GM13976 (cell line): Measurements from ENCODE around the gene WDFY4.

Source experiments
- DNase-seq: peaks from one replicate; pipeline ENCODE4 v3.0.0; 2012; ENCODE audit warnings: low spot score
- in situ Hi-C: fragments of 300-500 bp; cut with MboI; formaldehyde crosslinking; loops from one replicate; pipeline ENCODE4 v1.12.0; 2022; ENCODE audit warnings: low sequenced_read_pairs, mixed read lengths, inconsistent platforms; ENCODE audit not compliant: unreplicated experiment
- TF ChIP-seq, protein P1 (sequence below): IDR thresholded peaks from 2 replicates; pipeline ENCODE4 v1.5.1; 2012; ENCODE audit warnings: borderline replicate concordance, mild to moderate bottlenecking; ENCODE audit not compliant: insufficient read depth; ENCODE audit errors: extremely low read depth, missing control alignments, control extremely low read depth

The WDFY4 gene

GRCh38 chr10:48811461-48811860 is 126.8 kb downstream of the WDFY4 start:
- DNase-seq = no peak
- TF ChIP-seq, protein P1, sequence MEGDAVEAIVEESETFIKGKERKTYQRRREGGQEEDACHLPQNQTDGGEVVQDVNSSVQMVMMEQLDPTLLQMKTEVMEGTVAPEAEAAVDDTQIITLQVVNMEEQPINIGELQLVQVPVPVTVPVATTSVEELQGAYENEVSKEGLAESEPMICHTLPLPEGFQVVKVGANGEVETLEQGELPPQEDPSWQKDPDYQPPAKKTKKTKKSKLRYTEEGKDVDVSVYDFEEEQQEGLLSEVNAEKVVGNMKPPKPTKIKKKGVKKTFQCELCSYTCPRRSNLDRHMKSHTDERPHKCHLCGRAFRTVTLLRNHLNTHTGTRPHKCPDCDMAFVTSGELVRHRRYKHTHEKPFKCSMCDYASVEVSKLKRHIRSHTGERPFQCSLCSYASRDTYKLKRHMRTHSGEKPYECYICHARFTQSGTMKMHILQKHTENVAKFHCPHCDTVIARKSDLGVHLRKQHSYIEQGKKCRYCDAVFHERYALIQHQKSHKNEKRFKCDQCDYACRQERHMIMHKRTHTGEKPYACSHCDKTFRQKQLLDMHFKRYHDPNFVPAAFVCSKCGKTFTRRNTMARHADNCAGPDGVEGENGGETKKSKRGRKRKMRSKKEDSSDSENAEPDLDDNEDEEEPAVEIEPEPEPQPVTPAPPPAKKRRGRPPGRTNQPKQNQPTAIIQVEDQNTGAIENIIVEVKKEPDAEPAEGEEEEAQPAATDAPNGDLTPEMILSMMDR = no peak
- in situ Hi-C loops = no loop called here

DNA sequence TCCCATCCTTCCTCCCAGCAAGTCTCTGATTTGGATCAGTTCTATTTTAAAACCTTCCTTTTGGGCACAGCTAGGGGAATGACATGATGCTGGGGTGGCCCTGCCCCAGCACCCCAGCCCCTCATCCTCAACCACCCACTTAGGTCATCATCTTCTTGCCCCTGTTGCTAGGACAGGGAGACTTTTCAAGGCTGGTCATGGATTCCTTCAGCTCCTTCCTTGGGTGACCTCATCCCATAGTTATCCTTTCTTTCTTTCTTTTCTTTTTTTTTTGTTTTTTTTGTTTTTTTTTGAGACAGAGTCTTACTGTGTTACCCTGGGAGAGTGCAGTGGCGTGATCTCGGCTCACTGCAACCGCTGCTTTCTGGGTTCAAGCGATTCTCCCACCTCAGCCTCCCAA is 127.2 kb downstream of the WDFY4 start:
- in situ Hi-C loops = no loop called here
- TF ChIP-seq, protein P1 = no peak
- no peak for DNase-seq

GRCh38 chr10:48813291-48813690 is 128.6 kb downstream of the WDFY4 start:
- no peak for DNase-seq
- TF ChIP-seq, protein P1 = no peak
- in situ Hi-C loops = no loop called here

GRCh38 chr10:48813825-48814224 is 129.2 kb downstream of the WDFY4 start:
- DNase-seq = no peak
- in situ Hi-C loops = no loop called here
- TF ChIP-seq, protein P1 = no peak

DNA sequence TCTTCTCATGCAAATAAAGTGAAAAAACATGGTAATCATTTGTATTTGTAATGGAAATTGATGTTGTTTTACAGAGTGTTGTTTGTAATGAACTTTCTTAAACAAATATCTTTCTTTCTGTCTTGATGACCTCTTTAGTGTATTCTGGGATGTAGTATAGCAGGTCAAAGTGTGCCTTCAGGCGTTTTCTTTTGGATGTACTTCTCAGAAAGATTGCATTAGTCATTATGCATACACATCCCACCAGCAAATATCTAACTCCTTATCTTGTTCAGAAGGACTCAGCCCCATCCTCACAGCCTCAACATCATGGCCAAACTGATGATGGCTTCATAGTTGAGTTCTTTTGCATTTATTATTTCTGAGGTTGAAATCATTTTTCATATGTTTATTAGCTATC is 130.3 kb downstream of the WDFY4 start:
- in situ Hi-C loops = no loop called here
- no peak for DNase-seq
- TF ChIP-seq, protein P1 = no peak

DNA sequence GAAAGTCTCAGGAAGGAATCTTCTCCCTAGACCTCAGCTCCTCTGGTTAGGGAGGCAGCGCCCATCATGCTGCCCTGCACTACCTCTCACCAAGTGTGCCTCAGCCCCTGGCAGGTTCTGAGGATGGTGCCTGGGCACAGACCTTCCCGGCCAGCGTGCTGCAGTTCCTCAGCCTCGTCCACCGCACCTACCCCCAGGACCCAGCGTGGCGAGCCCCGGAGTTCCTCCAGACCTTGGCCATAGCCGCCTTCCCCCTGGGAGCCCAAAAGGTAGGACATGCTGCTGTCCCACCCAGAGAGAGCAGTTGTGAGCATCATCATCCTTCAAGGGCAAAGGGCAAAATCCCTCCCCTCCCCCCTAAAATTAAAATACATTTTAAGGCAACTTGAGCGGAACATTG is 132.5 kb downstream of the WDFY4 start:
- TF ChIP-seq, protein P1 = no peak

DNA sequence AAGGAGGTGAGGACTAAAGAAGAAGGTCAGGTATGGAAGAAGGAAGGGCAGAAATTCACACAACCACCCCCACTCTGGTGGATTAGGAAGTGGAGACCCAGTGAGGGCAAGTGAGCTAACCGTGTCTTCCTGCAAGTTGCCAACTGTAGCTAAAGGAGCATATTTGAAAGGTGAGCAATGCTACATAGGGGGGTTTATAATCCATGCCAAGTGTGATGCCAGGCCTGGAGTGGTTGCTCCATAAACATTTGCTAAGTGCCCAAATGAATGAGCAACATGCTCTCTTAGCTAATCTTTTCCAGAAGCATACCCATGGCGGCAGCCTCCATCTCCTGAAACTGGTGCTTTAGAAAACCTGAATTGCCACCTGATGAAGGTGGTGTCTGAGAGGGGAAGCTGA is 133.4 kb downstream of the WDFY4 start:
- in situ Hi-C loops = no loop called here
- TF ChIP-seq, protein P1 = no peak
- DNase-seq = no peak

More for the DNA sequence above, 132.5 kb downstream of the WDFY4 start:
- in situ Hi-C loops = no loop called here
- DNase-seq = no peak
